AG10803 (cell line): ENCODE measurements around the gene PMEPA1.

Experiments
- DNase-seq: peaks from one replicate; pipeline ENCODE4 v3.0.0; 2010; ENCODE audit warnings: low read depth
- H3K4me3 ChIP-seq: 2 replicates; pipeline ENCODE4 v1.5.1; 2011; ENCODE audit warnings: mild to moderate bottlenecking, low read length, control low read depth
- TF ChIP-seq, protein P1 (sequence below): conservative IDR thresholded peaks from 2 replicates; pipeline ENCODE4 v1.5.1; 2011; ENCODE audit warnings: mild to moderate bottlenecking, low read length, control low read depth, inconsistent platforms

PMEPA1 gene

DNA sequence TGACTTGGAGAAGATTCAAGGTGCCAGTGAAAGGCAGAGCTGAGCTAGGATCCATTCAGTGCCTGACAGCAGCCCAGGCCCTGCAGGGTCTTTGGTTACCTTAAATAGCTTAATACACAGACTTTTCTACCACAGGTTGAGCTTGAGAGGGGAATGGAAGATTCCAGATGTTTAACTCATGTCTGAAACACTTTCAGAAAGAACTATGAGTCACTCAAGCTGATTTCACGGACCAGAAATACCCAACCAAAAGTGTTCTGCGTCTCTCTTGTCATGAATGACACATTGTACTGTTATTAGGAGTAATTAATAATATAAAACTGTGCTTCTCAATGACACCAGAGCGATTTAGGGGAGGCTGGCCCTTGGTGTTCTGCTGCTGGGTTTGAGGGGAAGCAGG, 6.4 kb upstream of the PMEPA1 start:
- DNase-seq: peak; percentile 77
- H3K4me3 ChIP-seq: no peak overlapping the region
- TF ChIP-seq, protein P1, sequence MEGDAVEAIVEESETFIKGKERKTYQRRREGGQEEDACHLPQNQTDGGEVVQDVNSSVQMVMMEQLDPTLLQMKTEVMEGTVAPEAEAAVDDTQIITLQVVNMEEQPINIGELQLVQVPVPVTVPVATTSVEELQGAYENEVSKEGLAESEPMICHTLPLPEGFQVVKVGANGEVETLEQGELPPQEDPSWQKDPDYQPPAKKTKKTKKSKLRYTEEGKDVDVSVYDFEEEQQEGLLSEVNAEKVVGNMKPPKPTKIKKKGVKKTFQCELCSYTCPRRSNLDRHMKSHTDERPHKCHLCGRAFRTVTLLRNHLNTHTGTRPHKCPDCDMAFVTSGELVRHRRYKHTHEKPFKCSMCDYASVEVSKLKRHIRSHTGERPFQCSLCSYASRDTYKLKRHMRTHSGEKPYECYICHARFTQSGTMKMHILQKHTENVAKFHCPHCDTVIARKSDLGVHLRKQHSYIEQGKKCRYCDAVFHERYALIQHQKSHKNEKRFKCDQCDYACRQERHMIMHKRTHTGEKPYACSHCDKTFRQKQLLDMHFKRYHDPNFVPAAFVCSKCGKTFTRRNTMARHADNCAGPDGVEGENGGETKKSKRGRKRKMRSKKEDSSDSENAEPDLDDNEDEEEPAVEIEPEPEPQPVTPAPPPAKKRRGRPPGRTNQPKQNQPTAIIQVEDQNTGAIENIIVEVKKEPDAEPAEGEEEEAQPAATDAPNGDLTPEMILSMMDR: no peak

DNA sequence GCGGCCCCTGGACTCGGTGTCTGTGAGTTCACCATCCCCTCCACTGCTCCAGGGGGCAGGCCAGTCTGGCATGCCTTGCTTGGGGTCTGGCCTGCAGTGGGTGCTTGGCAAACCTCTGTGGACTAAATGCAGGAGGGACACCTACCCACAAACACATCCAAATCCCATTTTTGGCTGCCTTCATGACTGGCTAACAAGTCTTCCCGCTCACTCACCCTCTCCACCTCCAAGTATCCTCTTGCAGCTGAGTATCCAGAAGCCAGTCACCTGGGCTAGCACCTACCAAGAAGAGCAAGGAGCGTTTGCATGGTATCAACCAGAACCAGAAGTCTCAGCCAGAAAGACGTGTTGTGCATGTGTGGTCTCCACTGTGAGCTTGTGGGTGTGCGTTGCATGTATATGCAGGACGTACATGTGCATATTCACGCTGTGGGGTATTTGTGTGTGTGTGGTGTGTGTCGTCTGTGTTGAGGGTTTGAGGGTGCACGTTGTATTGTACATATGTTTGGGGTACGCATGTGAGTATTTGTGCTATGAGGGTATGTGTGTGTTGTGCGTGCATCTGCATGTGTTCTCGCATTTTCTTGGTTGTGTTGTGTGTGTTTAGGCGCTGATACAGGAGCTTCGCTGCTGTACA, 5.6 kb upstream of the PMEPA1 start:
- TF ChIP-seq, protein P1: no peak
- no peak overlapping the region for H3K4me3 ChIP-seq
- DNase-seq: no peak

DNA sequence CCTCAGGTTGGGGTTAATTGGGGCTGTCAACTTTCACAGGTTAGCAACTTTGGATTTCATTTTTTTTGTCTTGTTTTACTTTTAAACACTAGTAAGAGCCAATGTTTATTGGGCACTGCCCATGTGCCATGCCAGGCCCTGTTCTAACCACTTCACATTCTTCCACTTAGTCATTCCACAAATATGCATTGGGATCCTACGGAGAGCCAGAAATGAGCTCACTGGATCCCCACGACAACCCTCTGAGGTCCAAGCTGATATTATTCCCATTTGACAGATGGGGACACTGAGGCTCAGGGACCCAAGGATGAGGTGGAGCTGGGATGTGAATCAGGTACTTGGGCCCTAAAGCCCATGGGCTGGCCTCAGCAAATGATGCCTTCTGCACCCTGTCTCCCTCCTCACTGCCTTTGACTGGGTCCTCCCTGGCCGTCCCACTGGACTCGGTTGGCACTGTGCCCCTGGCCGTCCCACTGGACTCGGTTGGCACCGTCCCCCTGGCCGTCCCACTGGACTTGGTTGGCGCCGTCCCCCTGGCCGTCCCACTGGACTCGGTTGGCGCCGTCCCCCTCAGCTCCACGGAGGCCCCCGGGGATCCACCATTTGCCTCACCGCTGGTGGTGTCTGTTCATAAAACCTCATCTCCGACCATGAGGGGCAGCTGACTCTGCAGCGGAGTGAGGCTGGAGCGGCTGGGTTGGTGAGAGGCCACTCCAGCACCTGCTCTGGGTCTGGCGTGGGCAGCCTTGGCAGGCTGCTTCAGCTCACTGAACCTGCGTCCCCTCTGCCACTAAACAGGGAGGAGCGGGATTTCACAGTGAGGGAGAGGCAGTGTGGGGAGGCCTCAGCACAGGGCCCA, 4.8 kb upstream of the PMEPA1 start:
- TF ChIP-seq, protein P1: no peak
- no peak overlapping the region for H3K4me3 ChIP-seq
- peak; percentile 84 for DNase-seq

DNA sequence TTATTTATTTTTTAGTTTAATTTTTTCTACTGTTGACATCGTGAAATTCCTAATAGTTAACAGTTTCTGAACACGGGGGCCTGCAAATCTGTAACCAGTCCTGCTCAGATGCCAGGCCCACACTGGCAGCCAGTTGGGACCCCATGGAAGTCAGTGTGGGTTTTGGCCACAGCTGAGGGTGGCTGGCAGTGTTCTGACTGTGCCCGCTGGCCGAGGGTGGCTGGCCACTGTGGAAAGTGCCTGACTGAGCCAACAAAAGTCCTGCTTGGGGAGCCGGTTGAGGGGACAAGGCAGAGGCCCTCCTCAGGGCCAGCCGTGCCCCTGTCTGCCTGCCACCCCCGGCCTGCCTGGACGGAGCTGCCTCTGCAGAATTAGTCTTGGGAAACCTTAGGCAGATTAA, 4.1 kb upstream of the PMEPA1 start:
- no peak for DNase-seq
- H3K4me3 ChIP-seq: no peak overlapping the region
- TF ChIP-seq, protein P1: no peak

DNA sequence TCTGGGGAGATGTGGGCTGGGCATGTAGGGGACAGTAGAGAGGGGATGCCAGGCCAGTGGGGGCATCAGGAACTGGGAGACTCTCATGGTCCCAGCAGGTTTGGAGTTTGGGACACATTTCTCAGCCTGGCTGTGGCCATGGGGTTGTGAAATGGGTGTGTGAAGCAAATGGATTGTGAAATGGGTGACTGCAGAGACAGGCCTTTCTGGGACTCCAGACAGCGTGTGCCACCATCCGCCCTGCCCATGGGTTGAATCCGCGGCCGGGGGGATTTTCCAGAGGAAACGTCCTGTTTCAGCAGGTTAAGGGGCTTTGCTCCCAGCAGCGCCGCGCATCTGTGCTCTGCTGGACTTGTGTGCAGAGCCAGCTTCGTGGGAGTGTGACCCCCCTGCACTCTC, 3.7 kb upstream of the PMEPA1 start:
- DNase-seq: peak; percentile 60
- TF ChIP-seq, protein P1: no peak
- no peak overlapping the region for H3K4me3 ChIP-seq

DNA sequence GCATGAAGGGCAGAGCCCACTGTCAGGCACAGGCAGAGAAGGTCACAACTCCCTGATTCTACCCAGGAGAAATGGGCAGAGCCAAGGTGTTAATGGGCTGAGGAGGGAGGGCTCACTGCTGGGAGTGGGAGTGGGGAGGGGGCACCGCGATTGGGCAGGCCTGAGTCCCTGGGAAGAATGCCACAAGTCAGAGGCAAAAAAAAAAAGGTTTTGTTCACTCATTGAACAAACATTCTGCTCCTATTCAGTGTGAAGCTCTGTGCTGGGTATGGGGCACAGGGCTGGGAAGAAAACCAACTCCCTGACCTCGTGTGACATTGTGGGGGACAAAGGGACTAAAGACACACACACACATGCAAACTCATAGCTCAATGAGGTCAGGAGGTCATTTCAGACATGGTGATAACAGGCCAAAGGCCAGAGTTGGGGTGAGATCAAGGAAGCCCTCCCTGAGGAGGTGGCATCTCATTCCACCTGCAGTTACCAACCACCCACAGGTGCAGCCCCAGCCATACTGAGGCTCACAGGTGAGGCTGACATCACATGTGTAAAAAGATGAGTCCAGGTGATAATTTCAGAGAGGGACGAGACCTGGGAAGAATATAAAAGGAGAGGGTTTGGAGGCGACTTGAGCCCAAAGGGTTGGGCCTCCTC, 3.2 kb upstream of the PMEPA1 start:
- no peak overlapping the region for H3K4me3 ChIP-seq
- TF ChIP-seq, protein P1: no peak
- no peak for DNase-seq
